Measurements from ENCODE around the gene CFAP99. TPM values are rescaled to one million over a fixed set of nuclear protein-coding genes. Genes with fewer than 3 reads are reported as not detected.

CFAP99 gene
- total RNA-seq, 6 experiments from 2014 or later: not detected

- Mint-ChIP-seq H3K27me3 (ENCODE audit: insufficient read depth) (peaks cover 39% of the 10 kb centered on the region), H3K27ac (no peak overlapping the region), H3K36me3 (ENCODE audit: low read depth) (no peaks in the 10 kb centered on the region)
Observed at GRCh38 chr4:2394528-2394927, 24.2 kb upstream of the CFAP99 start.

GRCh38 chr4:2395038-2395437, 23.7 kb upstream of the CFAP99 start:
- no peaks in the 10 kb centered on the region for H3K9me3 Mint-ChIP-seq
- peaks cover 38% of the 10 kb centered on the region for H3K27me3 Mint-ChIP-seq (ENCODE audit: insufficient read depth)
- no peak overlapping the region for H3K4me3 Mint-ChIP-seq
- peak; percentile 11 for DNase-seq
- no peak for TF ChIP-seq CTCF (IDR thresholded peaks at IDR 0.05)
- H3K27ac Mint-ChIP-seq: no peak overlapping the region
- peaks cover 26% of the 10 kb centered on the region for H3K4me1 Mint-ChIP-seq (ENCODE audit: low read depth)
- H3K36me3 Mint-ChIP-seq (ENCODE audit: low read depth): no peaks in the 10 kb centered on the region

More at GRCh38 chr4:2394528-2394927, 24.2 kb upstream of the CFAP99 start:
- H3K4me1 Mint-ChIP-seq (ENCODE audit: low read depth): peaks cover 26% of the 10 kb centered on the region
- no peak for DNase-seq
- no peak for TF ChIP-seq CTCF (IDR thresholded peaks at IDR 0.05)
- H3K9me3 Mint-ChIP-seq: no peaks in the 10 kb centered on the region
- no peak overlapping the region for H3K4me3 Mint-ChIP-seq

- Mint-ChIP-seq H3K9me3 (no peaks in the 10 kb centered on the region), H3K4me1 (ENCODE audit: low read depth) (peaks cover 26% of the 10 kb centered on the region), H3K36me3 (ENCODE audit: low read depth) (no peaks in the 10 kb centered on the region), H3K27ac (no peak overlapping the region), H3K4me3 (no peak overlapping the region), H3K27me3 (ENCODE audit: insufficient read depth) (peaks cover 35% of the 10 kb centered on the region)
- TF ChIP-seq CTCF (IDR thresholded peaks at IDR 0.05): no peak
- no peak for DNase-seq
Observed at GRCh38 chr4:2395584-2395983, 23.2 kb upstream of the CFAP99 start.

GRCh38 chr4:2396781-2397368, 21.9 kb upstream of the CFAP99 start:
- peaks cover 30% of the 10 kb centered on the region for H3K27me3 Mint-ChIP-seq (ENCODE audit: insufficient read depth)

GRCh38 chr4:2397596-2398379, 21.0 kb upstream of the CFAP99 start:
- Mint-ChIP-seq H3K36me3 (ENCODE audit: low read depth) (no peaks in the 10 kb centered on the region), H3K4me3 (no peak overlapping the region), H3K4me1 (ENCODE audit: low read depth) (peaks cover 32% of the 10 kb centered on the region), H3K27me3 (ENCODE audit: insufficient read depth) (peaks cover 34% of the 10 kb centered on the region), H3K9me3 (no peaks in the 10 kb centered on the region), H3K27ac (no peak overlapping the region)
- TF ChIP-seq CTCF (IDR thresholded peaks at IDR 0.05): no peak
- no peak for DNase-seq

More at GRCh38 chr4:2396781-2397368, 21.9 kb upstream of the CFAP99 start:
- no peaks in the 10 kb centered on the region for H3K9me3 Mint-ChIP-seq
- no peak overlapping the region for H3K4me3 Mint-ChIP-seq
- peaks cover 23% of the 10 kb centered on the region for H3K4me1 Mint-ChIP-seq (ENCODE audit: low read depth)
- no peak overlapping the region for H3K27ac Mint-ChIP-seq
- TF ChIP-seq CTCF (IDR thresholded peaks at IDR 0.05): no peak
- H3K36me3 Mint-ChIP-seq (ENCODE audit: low read depth): no peaks in the 10 kb centered on the region
- DNase-seq: no peak
